Stimulated activated CD8-positive, alpha-beta memory T cell treated with anti-CD3 and anti-CD28 coated beads, Interleukin-7, amount 100 ng/mL, for 24 hours (primary cell): ENCODE results near the gene ZBTB20.

Experiments used
- DNase-seq: peaks from one replicate; pipeline ENCODE4 v3.0.0-alpha.2; 2020; ENCODE audit warnings: low read depth

ZBTB20 gene

GRCh38 chr3:114872050-114872449, 275.0 kb downstream of the ZBTB20 start:
- DNase-seq, result no peak

- no peak for DNase-seq
These were observed 279.1 kb downstream of the ZBTB20 start for GRCh38 chr3:114867835-114868503.

GRCh38 chr3:114867359-114867758, 279.7 kb downstream of the ZBTB20 start:
- no peak for DNase-seq

- no peak for DNase-seq
These were observed 280.7 kb downstream of the ZBTB20 start for GRCh38 chr3:114866430-114866829.

GRCh38 chr3:114864970-114865369, 282.1 kb downstream of the ZBTB20 start:
- DNase-seq, result no peak

- no peak for DNase-seq
These were observed 283.2 kb downstream of the ZBTB20 start for GRCh38 chr3:114863848-114864247.

GRCh38 chr3:114861666-114862065, 285.4 kb downstream of the ZBTB20 start:
- no peak for DNase-seq

GRCh38 chr3:114860531-114860930, 286.6 kb downstream of the ZBTB20 start:
- DNase-seq, result no peak

- no peak for DNase-seq
These were observed 288.8 kb downstream of the ZBTB20 start for GRCh38 chr3:114858329-114858728.

- no peak for DNase-seq
These were observed 289.8 kb downstream of the ZBTB20 start for GRCh38 chr3:114857299-114857701.

- DNase-seq, result no peak
These were observed 290.3 kb downstream of the ZBTB20 start for GRCh38 chr3:114856835-114857234.

GRCh38 chr3:114855839-114856238, 291.2 kb downstream of the ZBTB20 start:
- DNase-seq, result no peak

GRCh38 chr3:114852966-114853365, 294.1 kb downstream of the ZBTB20 start:
- no peak for DNase-seq

- no peak for DNase-seq
These were observed 296.2 kb downstream of the ZBTB20 start for GRCh38 chr3:114850898-114851297.

GRCh38 chr3:114848643-114849350, 298.3 kb downstream of the ZBTB20 start:
- no peak for DNase-seq

- no peak for DNase-seq
These were observed 299.0 kb downstream of the ZBTB20 start for GRCh38 chr3:114848082-114848481.

- no peak for DNase-seq
These were observed 299.5 kb downstream of the ZBTB20 start for GRCh38 chr3:114847564-114847963.

- DNase-seq, result no peak
These were observed 300.3 kb downstream of the ZBTB20 start for GRCh38 chr3:114846779-114847178.

- DNase-seq, result no peak
These were observed 300.8 kb downstream of the ZBTB20 start for GRCh38 chr3:114846252-114846651.

- DNase-seq, result no peak
These were observed 305.6 kb downstream of the ZBTB20 start for GRCh38 chr3:114841515-114841914.

GRCh38 chr3:114839476-114839875, 307.6 kb downstream of the ZBTB20 start:
- DNase-seq, result no peak

- DNase-seq, result no peak
These were observed 309.1 kb downstream of the ZBTB20 start for GRCh38 chr3:114838025-114838424.

- DNase-seq, result no peak
These were observed 312.7 kb downstream of the ZBTB20 start for GRCh38 chr3:114834175-114834940.
